NK-92 (cell line): ENCODE measurements around the gene ZMAT3.

Experiments used
- DNase-seq: peaks from one replicate; lab custom pipeline; 2025; ENCODE audit not compliant: unreplicated experiment; lab: John Stamatoyannopoulos, UW

ZMAT3 gene

DNA sequence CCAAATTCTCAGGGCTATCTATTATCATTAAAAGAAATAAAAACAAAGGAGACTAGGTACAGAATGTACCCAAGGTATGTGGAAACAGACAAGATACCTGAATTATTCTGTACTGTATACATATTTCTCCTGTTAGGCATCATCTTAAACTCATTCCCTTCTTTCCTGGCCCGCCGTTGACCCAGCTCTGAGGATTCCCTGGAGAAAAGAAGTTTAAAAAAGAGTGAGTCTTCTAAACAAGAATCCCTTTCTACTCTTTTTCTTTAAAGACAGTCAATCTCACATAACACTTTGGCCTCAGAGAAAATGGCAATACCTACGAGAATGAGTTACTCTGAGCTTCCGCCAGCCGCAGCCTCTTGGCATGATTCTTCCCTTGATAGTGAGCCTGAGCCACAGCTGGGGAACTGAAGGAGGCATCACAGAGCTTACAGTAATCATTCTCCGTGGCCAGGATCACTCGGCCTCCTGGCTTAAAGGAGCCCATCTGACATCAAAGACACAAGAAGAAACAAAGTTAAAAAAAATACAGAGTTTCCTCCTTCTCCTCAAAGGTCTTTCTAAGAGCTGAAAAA is 44.2 kb downstream of the ZMAT3 start:
- DNase-seq, result no peak

- no peak for DNase-seq
These were observed 45.0 kb downstream of the ZMAT3 start for GRCh38 chr3:179026636-179027035.

- no peak for DNase-seq
These were observed 50.3 kb downstream of the ZMAT3 start for GRCh38 chr3:179021119-179021903.

DNA sequence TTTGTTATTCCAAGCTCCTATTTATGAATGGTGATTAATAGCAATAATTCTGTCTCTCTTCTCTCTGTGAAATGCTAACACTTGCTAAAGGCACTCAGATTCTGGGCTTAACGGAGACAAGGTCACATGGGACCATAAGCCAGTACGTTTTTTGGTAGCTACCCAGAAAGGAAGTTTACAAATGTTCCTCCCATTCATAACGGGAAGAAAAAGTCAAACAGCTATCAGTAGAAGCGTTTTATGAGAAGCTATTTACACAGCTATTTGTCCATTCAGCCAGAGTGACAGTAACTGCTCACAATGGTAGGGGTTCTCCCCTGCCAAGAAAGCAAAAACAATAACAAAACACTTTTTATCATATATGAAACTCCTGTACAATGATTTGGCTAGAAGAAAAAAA is 51.5 kb downstream of the ZMAT3 start:
- no peak for DNase-seq

DNA sequence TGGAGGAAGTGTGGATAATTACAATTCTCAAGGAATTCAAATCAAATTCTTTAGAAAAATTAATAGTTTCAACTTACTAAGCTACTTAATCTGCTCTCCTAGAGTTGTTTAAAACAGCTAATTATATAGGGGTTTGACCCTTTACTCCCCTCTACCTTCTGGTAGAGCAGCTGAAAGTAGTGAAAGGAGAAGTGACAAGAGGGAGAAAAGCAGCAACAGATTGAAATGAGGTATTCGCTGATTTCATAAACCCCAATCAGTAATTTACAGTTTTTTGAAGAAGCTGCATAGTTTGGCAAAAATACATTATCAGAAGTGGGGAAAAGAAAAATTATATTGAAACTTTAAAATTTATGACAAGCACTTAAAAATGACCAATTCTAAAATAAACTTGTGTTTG is 52.8 kb downstream of the ZMAT3 start:
- DNase-seq, result no peak

- DNase-seq, result no peak
These were observed 54.5 kb downstream of the ZMAT3 start for GRCh38 chr3:179016979-179017670.

GRCh38 chr3:179015551-179016020 is 56.0 kb downstream of the ZMAT3 start:
- no peak for DNase-seq

- DNase-seq, result no peak
These were observed 65.9 kb downstream of the ZMAT3 start for GRCh38 chr3:179005706-179006105.

DNA sequence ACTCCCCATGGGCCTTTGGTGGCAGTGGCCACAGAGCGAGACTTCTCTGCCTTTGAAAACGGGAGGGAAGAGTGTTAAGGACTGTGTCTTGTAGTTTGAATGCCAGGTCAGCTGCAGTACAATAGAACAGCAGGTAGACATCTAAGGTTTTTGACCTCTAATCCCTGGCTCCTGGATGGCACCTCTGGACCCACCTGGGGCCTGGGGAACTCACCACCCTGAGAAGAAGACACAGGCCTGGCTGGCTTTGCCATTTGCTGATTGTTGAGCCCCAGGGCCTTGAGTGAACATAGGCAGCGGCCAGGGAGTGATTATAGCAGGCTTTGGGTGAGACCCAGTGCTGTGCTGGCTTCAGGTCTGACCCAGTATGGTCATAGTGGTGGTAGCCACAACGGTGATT is 66.4 kb downstream of the ZMAT3 start:
- no peak for DNase-seq

GRCh38 chr3:179000659-179001058 is 71.0 kb downstream of the ZMAT3 start:
- DNase-seq, result no peak

GRCh38 chr3:179000144-179000543 is 71.5 kb downstream of the ZMAT3 start:
- no peak for DNase-seq

GRCh38 chr3:178996399-178996798 is 75.2 kb downstream of the ZMAT3 start:
- DNase-seq, result no peak

DNA sequence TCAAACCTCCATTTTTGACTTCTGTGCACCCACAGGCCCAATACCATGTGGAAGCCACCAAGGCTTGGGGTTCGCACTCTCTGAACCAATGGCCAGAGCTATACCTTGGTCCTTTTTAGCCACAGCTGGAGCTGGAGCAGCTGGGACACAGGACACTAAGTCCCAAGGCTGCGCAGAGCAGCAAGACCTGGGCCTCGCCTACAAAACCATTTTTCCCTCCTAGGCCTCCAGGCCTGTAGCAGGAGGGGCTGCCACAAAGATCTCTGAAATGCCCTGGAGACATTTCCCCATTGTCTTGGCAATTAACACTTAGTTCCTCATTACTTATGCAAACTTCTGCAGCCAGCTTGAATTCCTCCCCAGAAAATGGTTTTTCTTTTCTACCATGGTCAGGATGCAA is 81.3 kb downstream of the ZMAT3 start:
- DNase-seq, result no peak

DNA sequence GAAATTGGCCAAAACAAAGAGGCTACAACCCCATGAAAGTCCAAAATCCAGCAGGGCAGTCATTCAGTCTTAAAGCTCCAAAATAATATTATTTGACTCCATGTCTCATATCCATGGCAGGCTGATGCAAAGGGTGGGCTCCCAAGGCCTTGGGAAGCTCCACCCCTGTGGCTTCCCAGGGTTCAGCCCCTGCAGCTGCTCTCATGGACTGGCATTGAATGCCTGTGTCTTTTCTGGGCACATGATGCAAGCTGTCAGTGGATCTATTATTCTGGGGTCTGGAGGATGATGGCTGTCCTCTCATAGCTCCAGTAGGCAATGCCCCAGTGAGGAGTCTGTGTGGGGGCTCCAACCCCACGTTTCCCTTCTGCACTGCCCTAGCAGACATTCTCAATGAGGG is 81.8 kb downstream of the ZMAT3 start:
- DNase-seq, result no peak

GRCh38 chr3:178987745-178988144 is 83.9 kb downstream of the ZMAT3 start:
- DNase-seq, result no peak

- DNase-seq, result no peak
These were observed 85.2 kb downstream of the ZMAT3 start for GRCh38 chr3:178986456-178986855.

- DNase-seq, result no peak
These were observed 89.5 kb downstream of the ZMAT3 start for GRCh38 chr3:178982137-178982536.

DNA sequence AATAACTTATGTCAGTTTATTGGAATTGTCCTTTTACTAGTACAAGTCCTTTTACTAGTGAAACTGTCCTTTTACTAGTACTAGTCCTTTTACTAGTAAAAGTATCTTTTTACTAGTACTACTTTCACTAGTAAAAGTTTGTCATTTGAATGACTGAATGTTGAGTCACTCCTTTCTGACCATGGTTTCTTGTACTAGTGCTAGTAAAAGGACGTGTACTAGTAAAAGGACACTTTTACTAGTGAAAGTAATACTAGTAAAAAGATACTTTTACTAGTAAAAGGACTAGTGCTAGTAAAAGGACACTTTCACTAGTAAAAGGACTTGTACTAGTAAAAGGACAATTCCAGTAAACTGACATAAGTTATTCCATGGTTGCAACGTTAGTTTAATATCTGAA is 96.3 kb downstream of the ZMAT3 start:
- no peak for DNase-seq

- DNase-seq, result no peak
These were observed 100.0 kb downstream of the ZMAT3 start for GRCh38 chr3:178971614-178972013.

- no peak for DNase-seq
These were observed 102.5 kb downstream of the ZMAT3 start for GRCh38 chr3:178969004-178969700.
